Endothelial cell of umbilical vein (primary cell): ENCODE measurements around the gene SLC25A31. TPM values are rescaled to one million over a fixed set of nuclear protein-coding genes. Genes with fewer than 3 reads are reported as not detected.

Experiments used
- BruUV-seq: library from RNA; stranded (reverse); fragments of 400-500 nt; replicated peaks from 2 replicates; lab custom pipeline; 2021; lab: Mats Ljungman, UMichigan
- CTCF ChIA-PET: fragments of 300-600, 350-600 bp; sonication (Branson Sonifier 250); formaldehyde crosslinking; loops from one replicate; lab custom pipeline; 2021; ENCODE audit warnings: antibody characterized with exemption, inconsistent platforms; lab: Charles Lee
- POLR2A ChIA-PET: fragments of 300-600, 350-600 bp; sonication (Branson Sonifier 250); formaldehyde crosslinking; loops from one replicate; lab custom pipeline; 2021; ENCODE audit warnings: antibody characterized with exemption, inconsistent platforms; lab: Charles Lee
- DNase-seq: peaks from one replicate; pipeline ENCODE4 v3.0.0-alpha.2; 2011; ENCODE audit warnings: low read depth, low spot score
- FAIRE-seq: peaks from 2 replicates; lab custom pipeline; 2011; peaks lifted over from hg19 to GRCh38; lab: Jason Lieb, UNC
- H2AFZ ChIP-seq: 2 replicates; pipeline ENCODE4 v1.6.0; 2012; ENCODE audit warnings: low read depth, low read length, control low read depth, inconsistent platforms
- H3K27ac ChIP-seq: 2 replicates; pipeline ENCODE4 v1.5.1; 2011; ENCODE audit warnings: low read depth, mild to moderate bottlenecking, control low read depth, low read length, moderate library complexity; ENCODE audit not compliant: insufficient read depth
- H3K27me3 ChIP-seq, 2 experiments: 2 replicates each; pipeline versions ENCODE4 v1.6.0 to v1.6.1; 2011; ENCODE audit warnings: low read length in 2 of 2, mixed read lengths in 1 of 2; ENCODE audit not compliant: control insufficient read depth in 2 of 2, insufficient read depth in 2 of 2
- H3K36me3 ChIP-seq, 2 experiments: 2 replicates in 1 of 2; 3 replicates in 1 of 2; pipeline ENCODE4 v1.5.1; 2011; ENCODE audit warnings: low read length in 2 of 2, mild to moderate bottlenecking in 1 of 2, moderate library complexity in 1 of 2; ENCODE audit not compliant: control insufficient read depth in 2 of 2, insufficient read depth in 2 of 2; ENCODE audit errors: extremely low read depth in 1 of 2
- H3K4me1 ChIP-seq: 3 replicates; pipeline ENCODE4 v1.5.1; 2011; ENCODE audit warnings: mild to moderate bottlenecking, low read length; ENCODE audit not compliant: control insufficient read depth, insufficient read depth; ENCODE audit errors: extremely low read depth
- H3K4me2 ChIP-seq: 2 replicates; pipeline ENCODE4 v1.6.1; 2011; ENCODE audit warnings: low read length, control low read depth, mixed read lengths; ENCODE audit not compliant: insufficient read depth
- H3K4me3 ChIP-seq, 3 experiments: fragments of 200-600 bp in 1 of 3; sonication (generic), shearing (Covaris generic) in 1 of 3; replicated peaks in 1 of 3; 2 replicates each; pipeline ENCODE4 v1.5.1; 2011 to 2016; ENCODE audit warnings: control low read depth in 3 of 3, low read length in 3 of 3, mild to moderate bottlenecking in 2 of 3, inconsistent platforms in 1 of 3, low read depth in 1 of 3, moderate library complexity in 1 of 3; ENCODE audit not compliant: insufficient read depth in 1 of 3
- H3K79me2 ChIP-seq: 2 replicates; pipeline ENCODE4 v1.6.0; 2012; ENCODE audit warnings: low read length, inconsistent platforms; ENCODE audit not compliant: control insufficient read depth, insufficient read depth
- H3K9ac ChIP-seq: replicated peaks from 2 replicates; pipeline ENCODE3; 2011; ENCODE audit warnings: low read length, control low read depth; ENCODE audit not compliant: insufficient read depth; ENCODE audit errors: extremely low read depth
- H3K9me1 ChIP-seq: replicated peaks from 3 replicates; pipeline ENCODE4 v1.6.0; 2011; ENCODE audit warnings: mild to moderate bottlenecking, low read length; ENCODE audit not compliant: control insufficient read depth, insufficient read depth; ENCODE audit errors: extremely low read depth
- H3K9me3 ChIP-seq: replicated peaks from 2 replicates; pipeline ENCODE4 v1.5.1; 2012; ENCODE audit warnings: low read length, inconsistent platforms; ENCODE audit not compliant: control insufficient read depth, insufficient read depth
- H4K20me1 ChIP-seq: replicated peaks from 2 replicates; pipeline ENCODE3; 2011; ENCODE audit warnings: mild to moderate bottlenecking, low read length; ENCODE audit not compliant: control insufficient read depth, insufficient read depth; ENCODE audit errors: extremely low read depth
- CTCF ChIP-seq, 2 donors: IDR thresholded peaks; 1 replicate in 1 of 2; 2 replicates in 1 of 2; pipeline ENCODE4 v1.5.1; 2011; ENCODE audit warnings: low read length in 2 of 2, mild to moderate bottlenecking in 2 of 2, moderate library complexity in 2 of 2, control low read depth in 1 of 2, inconsistent platforms in 1 of 2, low read depth in 1 of 2; ENCODE audit not compliant: insufficient read depth in 1 of 2; ENCODE audit errors: extremely low read depth in 1 of 2
- EZH2 ChIP-seq: IDR thresholded peaks from 2 replicates; pipeline ENCODE4 v1.6.1; 2012; ENCODE audit warnings: borderline replicate concordance, low read depth, mild to moderate bottlenecking, moderate library complexity, low read length, inconsistent platforms; ENCODE audit not compliant: severe bottlenecking
- FOS ChIP-seq: IDR thresholded peaks from 2 replicates; pipeline ENCODE4 v1.6.1; 2011; ENCODE audit warnings: mild to moderate bottlenecking, low read length, moderate library complexity, borderline replicate concordance; ENCODE audit not compliant: insufficient read depth
- GATA2 ChIP-seq: IDR thresholded peaks from 2 replicates; pipeline ENCODE4 v1.7.0; 2011; ENCODE audit warnings: low read depth, mild to moderate bottlenecking, moderate library complexity, mixed read lengths, low read length; ENCODE audit not compliant: insufficient read length, insufficient read depth
- JUN ChIP-seq: IDR thresholded peaks from 2 replicates; pipeline ENCODE4 v1.6.1; 2011; ENCODE audit warnings: borderline replicate concordance, low read depth; ENCODE audit not compliant: insufficient read length, insufficient read depth
- MAX ChIP-seq: IDR thresholded peaks from 2 replicates; pipeline ENCODE4 v1.6.1; 2011; ENCODE audit not compliant: insufficient read depth, insufficient read length
- MYC ChIP-seq: IDR thresholded peaks from one replicate; pipeline ENCODE4 v1.6.1; 2011; ENCODE audit warnings: mild to moderate bottlenecking, low read depth, low read length
- POLR2A ChIP-seq: IDR thresholded peaks from 2 replicates; pipeline ENCODE4 v1.6.1; 2012; ENCODE audit warnings: low read depth, mild to moderate bottlenecking, control low read depth, low read length
- POLR2AphosphoS5 ChIP-seq: IDR thresholded peaks from 2 replicates; pipeline ENCODE4 v1.6.1; 2012; ENCODE audit warnings: low read depth, mild to moderate bottlenecking, control low read depth, low read length, moderate library complexity; ENCODE audit not compliant: insufficient read depth
- dilution Hi-C: fragments of 300-500 bp; cut with MboI; formaldehyde crosslinking; loops from one replicate; pipeline ENCODE4 v1.15.0; 2019; ENCODE audit warnings: low sequenced_read_pairs; ENCODE audit not compliant: extremely low pct_ligation_motif_present
- intact Hi-C: fragments of 100-400 bp; cut with micrococcal nuclease; formaldehyde crosslinking; loops from one replicate; pipeline ENCODE4 v1.10.0; 2022
- polyA plus RNA-seq, 4 experiments: library from polyadenylated mRNA; depleted of rRNA in 3 of 4; stranded (reverse) in 3 of 4; unstranded in 1 of 4; fragments of >200 nt; gene quantifications; 2 replicates each; pipeline versions ENCODE4 v1.2.1 to v1.2.3, GENCODE V29; 2011 to 2012; ENCODE audit warnings: missing spikeins in 1 of 4
- total RNA-seq: library from RNA; stranded (reverse); gene quantifications from 2 replicates; pipeline ENCODE4 v1.2.3, GENCODE V29; 2021

The SLC25A31 gene
- total and polyA plus RNA-seq, 2 donors (not counting 3 experiments of a cell fraction or from before 2014, with no cell fraction given) = not detected

GRCh38 chr4:127771535-127772275 lies 41.5 kb downstream of the SLC25A31 start:
- Histone ChIP-seq H3K27ac (no peak overlapping the region), H3K4me2 (no peak overlapping the region), H3K36me3 (no peaks in the 10 kb centered on the region), H2AFZ (no peak overlapping the region), H3K27me3 (no peaks in the 10 kb centered on the region), H3K9me3 (no peaks in the 10 kb centered on the region), H3K79me2 (no peaks in the 10 kb centered on the region), H3K4me1 (no peaks in the 10 kb centered on the region), H4K20me1 (no peaks in the 10 kb centered on the region), H3K9me1 (no peaks in the 10 kb centered on the region), H3K9ac (no peak overlapping the region), H3K4me3 (no peak overlapping the region)
- ChIA-PET CTCF (no interaction called here), POLR2A (no interaction called here)
- no TSS peak for BruUV-seq
- FAIRE-seq (no peak), DNase-seq (no peak)
- intact Hi-C loops (loop anchor here (2.0 kb wide), 1 partner anchor 581 kb away; no protein-coding TSS in a partner anchor), dilution Hi-C loops (no loop called here)
- TF ChIP-seq POLR2AphosphoS5 (no peak), CTCF (IDR thresholded peaks at IDR 0.05; ENCODE audit: extremely low read depth in 1 of 2, insufficient read depth in 1 of 2, low read depth in 1 of 2, low read length in 2 of 2) (no peak), JUN (no peak), EZH2 (no peak), FOS (no peak), GATA2 (no peak), MYC (no peak), MAX (no peak), POLR2A (no peak)
